Measurements from ENCODE around the gene AGMO.

AGMO gene

GRCh38 chr7:15402436-15403136, 159.2 kb downstream of the AGMO start:
- Histone ChIP-seq H3K9me3 (replicated peaks in 1 of 11) (peaks cover 0 to 2% (median 0%) of the 10 kb centered on the region in 11 experiments; a peak in 5 of 22 replicates), H3K4me2 (no peak overlapping the region), H3K4me3 (no peak overlapping the region), H3K27ac (no peak overlapping the region), H3K27me3 (no peaks in the 10 kb centered on the region), H3K36me3 (no peaks in the 10 kb centered on the region), H3K9ac (no peak overlapping the region), H3K4me1 (peaks cover 0 to under 1% (median 0%) of the 10 kb centered on the region in 10 experiments; a peak in 1 of 20 replicates), H4K20me1 (no peaks in the 10 kb centered on the region)
- TF ChIP-seq Cebpa-rat (IDR thresholded peaks at IDR 0.05): no peak

GRCh38 chr7:15400440-15400839, 161.4 kb downstream of the AGMO start:
- no peaks in the 10 kb centered on the region for H3K27me3 ChIP-seq
- 0 out of 22 replicates have a peak, but pooled peaks cover 0 to 5% (median 0%) of the 10 kb centered on the region in 11 experiments for H3K36me3 ChIP-seq
- H3K9me3 ChIP-seq (replicated peaks in 1 of 11): peaks cover 13 to 18% (median 15%) of the 10 kb centered on the region in 11 experiments
- no peak for TF ChIP-seq Cebpa-rat (IDR thresholded peaks at IDR 0.05)
- H3K4me2 ChIP-seq: no peak overlapping the region
- no peak overlapping the region for H3K9ac ChIP-seq
- H3K4me3 ChIP-seq: no peak overlapping the region
- no peaks in the 10 kb centered on the region for H4K20me1 ChIP-seq
- no peaks in the 10 kb centered on the region for H3K4me1 ChIP-seq
- H3K27ac ChIP-seq: no peak overlapping the region

GRCh38 chr7:15399441-15399840, 162.4 kb downstream of the AGMO start:
- no peak for TF ChIP-seq Cebpa-rat (IDR thresholded peaks at IDR 0.05)
- Histone ChIP-seq H3K4me2 (no peak overlapping the region), H3K27ac (no peak overlapping the region), H3K9ac (no peak overlapping the region), H3K4me1 (no peaks in the 10 kb centered on the region), H3K36me3 (0 out of 22 replicates have a peak, but pooled peaks cover 0 to 5% (median 0%) of the 10 kb centered on the region in 11 experiments), H3K27me3 (no peaks in the 10 kb centered on the region), H3K4me3 (no peak overlapping the region), H4K20me1 (no peaks in the 10 kb centered on the region), H3K9me3 (replicated peaks in 1 of 11) (peaks cover 13 to 18% (median 15%) of the 10 kb centered on the region in 11 experiments)

GRCh38 chr7:15397922-15398760, 163.7 kb downstream of the AGMO start:
- Histone ChIP-seq H3K4me2 (no peak overlapping the region), H4K20me1 (no peaks in the 10 kb centered on the region), H3K36me3 (0 out of 22 replicates have a peak, but pooled peaks cover 0 to 5% (median 0%) of the 10 kb centered on the region in 11 experiments), H3K27me3 (no peaks in the 10 kb centered on the region), H3K4me3 (no peak overlapping the region), H3K9me3 (replicated peaks in 1 of 11) (peaks cover 13 to 18% (median 15%) of the 10 kb centered on the region in 11 experiments), H3K9ac (no peak overlapping the region), H3K4me1 (no peaks in the 10 kb centered on the region), H3K27ac (no peak overlapping the region)
- no peak for TF ChIP-seq Cebpa-rat (IDR thresholded peaks at IDR 0.05)

- Histone ChIP-seq H3K27ac (no peak overlapping the region), H3K9ac (no peak overlapping the region), H3K4me3 (no peak overlapping the region), H3K27me3 (no peaks in the 10 kb centered on the region), H3K4me1 (no peaks in the 10 kb centered on the region), H3K9me3 (replicated peaks in 1 of 11) (peaks cover 13 to 18% (median 15%) of the 10 kb centered on the region in 11 experiments), H3K4me2 (no peak overlapping the region), H4K20me1 (no peaks in the 10 kb centered on the region), H3K36me3 (0 out of 22 replicates have a peak, but pooled peaks cover 0 to 5% (median 0%) of the 10 kb centered on the region in 11 experiments)
- no peak for TF ChIP-seq Cebpa-rat (IDR thresholded peaks at IDR 0.05)
Observed at GRCh38 chr7:15397159-15397550, 164.7 kb downstream of the AGMO start.

- no peak overlapping the region for H3K27ac ChIP-seq
- H3K9me3 ChIP-seq (replicated peaks in 1 of 11): peaks cover 13 to 18% (median 15%) of the 10 kb centered on the region in 11 experiments
- H3K4me1 ChIP-seq: no peaks in the 10 kb centered on the region
- no peak overlapping the region for H3K4me2 ChIP-seq
- no peaks in the 10 kb centered on the region for H3K27me3 ChIP-seq
- no peak overlapping the region for H3K9ac ChIP-seq
- H4K20me1 ChIP-seq: no peaks in the 10 kb centered on the region
- H3K36me3 ChIP-seq: 0 out of 22 replicates have a peak, but pooled peaks cover 0 to 5% (median 0%) of the 10 kb centered on the region in 11 experiments
- no peak for TF ChIP-seq Cebpa-rat (IDR thresholded peaks at IDR 0.05)
- no peak overlapping the region for H3K4me3 ChIP-seq
Observed at GRCh38 chr7:15396210-15397158, 165.3 kb downstream of the AGMO start.

- TF ChIP-seq Cebpa-rat (IDR thresholded peaks at IDR 0.05): no peak
- no peak overlapping the region for H3K4me3 ChIP-seq
- H3K4me2 ChIP-seq: no peak overlapping the region
- no peak overlapping the region for H3K9ac ChIP-seq
- no peak overlapping the region for H3K27ac ChIP-seq
- H3K4me1 ChIP-seq: no peaks in the 10 kb centered on the region
- no peaks in the 10 kb centered on the region for H3K36me3 ChIP-seq
- H4K20me1 ChIP-seq: no peaks in the 10 kb centered on the region
- H3K9me3 ChIP-seq (replicated peaks in 1 of 11): no peaks in the 10 kb centered on the region
- no peaks in the 10 kb centered on the region for H3K27me3 ChIP-seq
Observed at GRCh38 chr7:15389073-15389472, 172.7 kb downstream of the AGMO start.

GRCh38 chr7:15378494-15379145, 183.2 kb downstream of the AGMO start:
- Histone ChIP-seq H3K4me3 (no peak overlapping the region), H3K9me3 (replicated peaks in 1 of 11) (no peaks in the 10 kb centered on the region), H4K20me1 (no peaks in the 10 kb centered on the region; a peak in 1 of 22 replicates), H3K4me1 (no peaks in the 10 kb centered on the region), H3K27me3 (no peaks in the 10 kb centered on the region), H3K27ac (no peak overlapping the region), H3K36me3 (no peaks in the 10 kb centered on the region), H3K9ac (no peak overlapping the region), H3K4me2 (no peak overlapping the region)
- TF ChIP-seq Cebpa-rat (IDR thresholded peaks at IDR 0.05): no peak
